DND-41 (cell line): ENCODE data around the gene FBXO8.

Experiments
- ATAC-seq: fragments of 200-7000 bp; cut with Tn5 transposase; 3 replicates; pipeline ENCODE4 v1.9.1; 2021; ENCODE audit warnings: low read depth; ENCODE audit not compliant: insufficient read depth
- DNase-seq: peaks from one replicate; pipeline ENCODE4 v3.0.0-alpha.2; 2020
- H2AFZ ChIP-seq: 2 replicates; pipeline ENCODE4 v1.6.0; 2012; ENCODE audit warnings: low read depth, low read length
- H3K27ac ChIP-seq: 2 replicates; pipeline ENCODE4 v1.5.1; 2012; ENCODE audit warnings: low read length, inconsistent platforms
- H3K27me3 ChIP-seq: fragments of 200-600 bp; sonication (generic); 2 replicates; pipeline ENCODE4 v1.6.0; 2012; ENCODE audit warnings: low read length, mild to moderate bottlenecking, inconsistent platforms; ENCODE audit not compliant: insufficient read depth, poor library complexity
- H3K36me3 ChIP-seq: 2 replicates; pipeline ENCODE4 v1.5.1; 2012; ENCODE audit warnings: low read length, inconsistent platforms; ENCODE audit not compliant: insufficient read depth
- H3K4me1 ChIP-seq: 2 replicates; pipeline ENCODE4 v1.5.1; 2012; ENCODE audit warnings: mild to moderate bottlenecking, low read length; ENCODE audit not compliant: insufficient read depth
- H3K4me2 ChIP-seq: 2 replicates; pipeline ENCODE4 v1.6.0; 2012; ENCODE audit warnings: mild to moderate bottlenecking, moderate library complexity, low read length, inconsistent platforms; ENCODE audit not compliant: insufficient read depth
- H3K4me3 ChIP-seq, 2 experiments: fragments of 200-600 bp in 1 of 2; shearing (Covaris generic) in 1 of 2; 2 replicates each; pipeline ENCODE4 v1.5.1; 2012 to 2016; ENCODE audit warnings: inconsistent platforms in 2 of 2, low read length in 2 of 2, mild to moderate bottlenecking in 2 of 2, low read depth in 1 of 2, moderate library complexity in 1 of 2
- H3K79me2 ChIP-seq: 2 replicates; pipeline ENCODE4 v1.6.0; 2012; ENCODE audit warnings: low read length, inconsistent platforms; ENCODE audit not compliant: insufficient read depth
- H3K9ac ChIP-seq: 2 replicates; pipeline ENCODE4 v1.6.0; 2012; ENCODE audit warnings: low read depth, mild to moderate bottlenecking, inconsistent platforms, low read length, moderate library complexity
- H3K9me3 ChIP-seq: 2 replicates; pipeline ENCODE4 v1.5.1; 2012; ENCODE audit warnings: low read length, moderate library complexity, mild to moderate bottlenecking, inconsistent platforms; ENCODE audit not compliant: insufficient read depth, severe bottlenecking
- H4K20me1 ChIP-seq: 2 replicates; pipeline ENCODE4 v1.6.0; 2012; ENCODE audit warnings: low read length; ENCODE audit not compliant: insufficient read depth
- CTCF ChIP-seq: IDR thresholded peaks from 2 replicates; pipeline ENCODE4 v1.5.1; 2012; ENCODE audit warnings: borderline replicate concordance, low read length, moderate library complexity, mild to moderate bottlenecking; ENCODE audit not compliant: poor library complexity, severe bottlenecking; ENCODE audit errors: extremely low read depth
- EZH2 ChIP-seq: IDR thresholded peaks from 3 replicates; pipeline ENCODE4 v1.6.1; 2012; ENCODE audit warnings: borderline replicate concordance, low read depth, mild to moderate bottlenecking, moderate library complexity, low read length, inconsistent platforms; ENCODE audit not compliant: severe bottlenecking

Gene FBXO8

GRCh38 chr4:174198396-174198795 is 85.1 kb downstream of the FBXO8 start:
- H3K4me3 ChIP-seq: no peak overlapping the region
- peaks cover 5% of the 10 kb centered on the region for H3K27me3 ChIP-seq
- H3K9me3 ChIP-seq: no peaks in the 10 kb centered on the region
- H3K4me1 ChIP-seq: no peaks in the 10 kb centered on the region
- ATAC-seq (no peak), DNase-seq (no peak)
- no peaks in the 10 kb centered on the region for H3K79me2 ChIP-seq
- TF ChIP-seq CTCF (no peak), EZH2 (no peak)
- no peaks in the 10 kb centered on the region for H3K36me3 ChIP-seq
- no peaks in the 10 kb centered on the region for H4K20me1 ChIP-seq
- H2AFZ ChIP-seq: no peak overlapping the region
- no peak overlapping the region for H3K9ac ChIP-seq
- H3K4me2 ChIP-seq: no peak overlapping the region
- H3K27ac ChIP-seq: no peak overlapping the region

- ATAC-seq (no peak), DNase-seq (no peak)
- Histone ChIP-seq H3K4me2 (no peak overlapping the region), H3K4me1 (no peaks in the 10 kb centered on the region), H3K4me3 (no peak overlapping the region), H3K36me3 (no peaks in the 10 kb centered on the region), H2AFZ (no peak overlapping the region), H3K9me3 (no peaks in the 10 kb centered on the region), H3K79me2 (no peaks in the 10 kb centered on the region), H4K20me1 (no peaks in the 10 kb centered on the region), H3K27ac (no peak overlapping the region), H3K27me3 (peaks cover 5% of the 10 kb centered on the region), H3K9ac (no peak overlapping the region)
- TF ChIP-seq CTCF (no peak), EZH2 (no peak)
Measured at GRCh38 chr4:174193438-174194374, 89.8 kb downstream of the FBXO8 start.

GRCh38 chr4:174192943-174193342 is 90.5 kb downstream of the FBXO8 start:
- no peak for TF ChIP-seq EZH2
- TF ChIP-seq CTCF: no peak
- Histone ChIP-seq H2AFZ (no peak overlapping the region), H3K4me1 (no peaks in the 10 kb centered on the region)

More at GRCh38 chr4:174192943-174193342, 90.5 kb downstream of the FBXO8 start:
- DNase-seq (no peak), ATAC-seq (no peak)
- no peaks in the 10 kb centered on the region for H3K9me3 ChIP-seq
- no peaks in the 10 kb centered on the region for H3K36me3 ChIP-seq
- H3K4me2 ChIP-seq: no peak overlapping the region
- H3K27ac ChIP-seq: no peak overlapping the region
- peaks cover 5% of the 10 kb centered on the region for H3K27me3 ChIP-seq
- no peaks in the 10 kb centered on the region for H4K20me1 ChIP-seq
- H3K4me3 ChIP-seq: no peak overlapping the region
- H3K79me2 ChIP-seq: no peaks in the 10 kb centered on the region
- no peak overlapping the region for H3K9ac ChIP-seq
